GM12873 (cell line): Measurements from ENCODE around the gene MRPS2.
"Not testable (repeated sequence)": the region's sequence is repeated elsewhere in the genome, so short reads cannot be mapped to it uniquely, and the experiment has no call there.

Source experiments
- TF ChIP-seq, protein P1 (sequence below): IDR thresholded peaks from 2 replicates; pipeline ENCODE4 v1.5.1; 2012; ENCODE audit warnings: low read depth, mild to moderate bottlenecking, moderate library complexity, low read length, control low read depth; ENCODE audit not compliant: insufficient read depth; ENCODE audit errors: missing control alignments

Gene MRPS2

DNA sequence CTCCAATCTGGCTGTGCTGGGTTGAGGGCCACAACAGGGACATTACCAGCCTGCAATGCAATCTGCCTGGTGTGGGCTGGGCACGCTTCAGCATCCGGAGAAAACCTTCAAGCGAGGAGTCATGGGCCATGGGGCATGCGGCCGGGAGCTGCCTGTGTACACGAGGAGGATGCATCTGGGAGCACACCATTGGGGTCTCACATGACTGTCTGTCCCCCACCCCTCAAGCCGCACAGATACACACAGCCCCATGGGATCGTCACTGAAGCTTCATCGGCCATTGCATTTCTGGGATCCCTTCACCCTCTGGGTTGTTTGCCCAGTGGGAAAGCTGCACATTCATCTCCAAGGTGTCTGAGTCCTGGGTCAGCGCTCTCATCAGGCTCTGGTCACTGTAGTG is 30.6 kb downstream of the MRPS2 start:
- TF ChIP-seq, protein P1, sequence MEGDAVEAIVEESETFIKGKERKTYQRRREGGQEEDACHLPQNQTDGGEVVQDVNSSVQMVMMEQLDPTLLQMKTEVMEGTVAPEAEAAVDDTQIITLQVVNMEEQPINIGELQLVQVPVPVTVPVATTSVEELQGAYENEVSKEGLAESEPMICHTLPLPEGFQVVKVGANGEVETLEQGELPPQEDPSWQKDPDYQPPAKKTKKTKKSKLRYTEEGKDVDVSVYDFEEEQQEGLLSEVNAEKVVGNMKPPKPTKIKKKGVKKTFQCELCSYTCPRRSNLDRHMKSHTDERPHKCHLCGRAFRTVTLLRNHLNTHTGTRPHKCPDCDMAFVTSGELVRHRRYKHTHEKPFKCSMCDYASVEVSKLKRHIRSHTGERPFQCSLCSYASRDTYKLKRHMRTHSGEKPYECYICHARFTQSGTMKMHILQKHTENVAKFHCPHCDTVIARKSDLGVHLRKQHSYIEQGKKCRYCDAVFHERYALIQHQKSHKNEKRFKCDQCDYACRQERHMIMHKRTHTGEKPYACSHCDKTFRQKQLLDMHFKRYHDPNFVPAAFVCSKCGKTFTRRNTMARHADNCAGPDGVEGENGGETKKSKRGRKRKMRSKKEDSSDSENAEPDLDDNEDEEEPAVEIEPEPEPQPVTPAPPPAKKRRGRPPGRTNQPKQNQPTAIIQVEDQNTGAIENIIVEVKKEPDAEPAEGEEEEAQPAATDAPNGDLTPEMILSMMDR = no peak

DNA sequence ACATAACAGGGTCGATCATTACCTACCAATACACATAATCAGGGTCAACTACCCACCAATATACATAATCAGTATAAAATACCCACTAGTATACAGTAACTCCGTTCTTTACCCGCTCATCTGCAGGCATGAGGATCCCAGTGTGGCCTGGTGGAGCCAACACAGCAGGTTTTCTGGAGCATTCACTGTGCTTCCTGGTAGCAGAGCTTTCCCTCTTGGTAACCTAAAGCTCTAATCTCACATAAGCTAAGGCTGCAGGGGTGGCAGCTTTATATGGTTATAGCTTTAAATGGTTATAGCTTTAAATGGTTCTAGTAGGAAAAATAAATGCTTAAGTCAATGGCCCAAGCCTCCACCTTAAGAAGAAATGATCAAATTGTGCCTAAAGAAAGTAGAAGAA is 32.6 kb downstream of the MRPS2 start:
- TF ChIP-seq, protein P1 = no peak

DNA sequence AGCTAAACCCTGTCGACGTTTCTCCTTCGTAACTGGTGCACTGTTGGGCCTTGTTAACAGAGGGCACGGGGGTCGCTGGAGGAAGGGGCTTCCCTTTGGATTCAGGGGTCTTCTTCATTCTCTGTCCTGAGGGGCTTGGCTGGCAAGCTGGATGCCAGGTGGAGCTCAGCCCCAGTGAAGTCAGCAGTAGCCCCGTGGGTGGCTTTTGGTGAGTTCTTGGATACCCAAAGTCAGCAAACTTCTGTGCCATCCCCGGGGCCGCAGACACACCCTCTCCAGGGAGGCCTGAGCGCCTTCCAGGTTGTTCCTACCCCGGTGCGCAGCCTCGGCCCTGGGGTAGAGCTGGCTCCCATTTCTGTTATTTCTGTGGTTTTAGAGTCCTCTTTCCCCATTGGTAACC is 33.2 kb downstream of the MRPS2 start:
- TF ChIP-seq, protein P1 = no peak

DNA sequence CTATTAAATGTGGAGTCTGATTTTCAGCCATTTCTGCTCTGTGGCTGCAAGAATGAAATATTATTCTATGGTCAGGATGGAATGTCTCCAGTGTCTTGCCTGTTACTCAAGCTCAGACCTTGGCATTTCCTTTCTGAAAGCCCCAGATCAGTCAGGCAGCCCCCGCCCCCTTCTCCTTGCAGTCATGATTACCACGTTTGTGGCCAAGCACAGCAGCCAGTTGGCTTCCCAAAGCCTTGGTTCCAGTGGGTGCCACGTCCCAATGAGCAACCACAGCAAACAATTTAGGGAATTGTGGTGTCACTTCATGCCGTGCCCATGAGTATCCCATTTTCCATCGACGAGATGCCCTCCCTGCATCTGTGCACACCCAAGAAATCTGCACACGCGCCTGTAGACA is 35.7 kb downstream of the MRPS2 start:
- TF ChIP-seq, protein P1 = no peak

DNA sequence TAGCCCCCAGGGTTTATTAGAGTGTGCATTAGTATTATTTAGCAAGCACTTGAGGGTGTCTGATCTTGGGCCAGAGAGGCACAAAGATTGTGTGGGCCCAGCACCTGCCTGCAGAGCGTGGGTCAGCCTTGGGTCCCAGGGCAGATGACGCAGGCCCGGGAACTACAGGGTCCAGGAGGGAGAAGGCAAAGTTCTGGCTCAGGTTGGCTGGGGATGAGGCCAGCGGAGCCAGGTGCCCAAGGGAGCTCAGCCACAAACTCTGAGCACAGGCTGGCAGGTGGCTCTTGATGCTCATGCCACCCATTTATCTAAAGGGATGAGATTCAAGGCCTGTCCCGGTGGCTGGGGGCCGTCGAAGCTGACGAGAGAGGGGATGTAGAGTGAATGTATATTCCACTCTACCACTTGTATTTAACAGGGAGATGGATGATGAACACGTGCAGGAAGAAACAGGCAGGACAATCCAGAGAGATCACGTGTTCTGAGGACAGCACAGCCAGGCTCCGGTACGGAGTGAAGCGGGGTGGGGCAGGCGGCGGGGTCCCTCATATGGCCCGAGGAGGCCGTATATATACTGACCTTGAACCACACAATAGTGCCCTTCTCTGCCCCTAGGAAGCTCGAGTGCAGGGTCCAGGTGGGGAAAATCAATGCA is 44.6 kb downstream of the MRPS2 start:
- TF ChIP-seq, protein P1 = no peak

DNA sequence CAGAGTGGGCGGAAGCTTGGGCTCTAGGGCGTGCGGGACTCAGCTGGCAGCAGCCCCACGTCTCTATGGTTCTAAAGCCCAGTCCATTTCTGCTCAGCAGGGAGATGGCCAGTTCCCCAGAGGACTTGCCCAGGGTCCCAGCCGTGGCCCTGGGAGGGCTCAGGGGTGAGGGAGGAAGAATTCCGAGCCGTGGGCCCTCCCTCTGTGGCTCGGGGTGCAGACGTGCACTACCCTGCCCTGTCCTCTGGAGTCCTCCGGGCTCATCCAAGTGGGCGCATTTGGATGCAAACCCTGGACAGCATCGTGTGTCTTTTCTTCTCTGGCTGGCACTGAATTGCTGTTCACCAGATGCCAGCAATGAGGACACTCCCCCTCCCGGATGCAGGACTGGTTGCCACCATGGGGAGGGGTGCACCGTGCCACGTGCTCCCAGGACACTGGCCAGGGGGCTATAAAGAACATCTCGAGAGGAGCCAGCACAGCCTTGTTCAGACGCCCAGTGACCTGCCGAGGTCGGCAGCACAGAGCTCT is 45.2 kb downstream of the MRPS2 start, which contains the start of gene OBP2A:
Gene OBP2A (plus strand): TSS at position 481 of the 531 bp plus-strand sequence. CDS start 55 bp downstream, outside the sequence.
- TF ChIP-seq, protein P1 = not testable (repeated sequence)

DNA sequence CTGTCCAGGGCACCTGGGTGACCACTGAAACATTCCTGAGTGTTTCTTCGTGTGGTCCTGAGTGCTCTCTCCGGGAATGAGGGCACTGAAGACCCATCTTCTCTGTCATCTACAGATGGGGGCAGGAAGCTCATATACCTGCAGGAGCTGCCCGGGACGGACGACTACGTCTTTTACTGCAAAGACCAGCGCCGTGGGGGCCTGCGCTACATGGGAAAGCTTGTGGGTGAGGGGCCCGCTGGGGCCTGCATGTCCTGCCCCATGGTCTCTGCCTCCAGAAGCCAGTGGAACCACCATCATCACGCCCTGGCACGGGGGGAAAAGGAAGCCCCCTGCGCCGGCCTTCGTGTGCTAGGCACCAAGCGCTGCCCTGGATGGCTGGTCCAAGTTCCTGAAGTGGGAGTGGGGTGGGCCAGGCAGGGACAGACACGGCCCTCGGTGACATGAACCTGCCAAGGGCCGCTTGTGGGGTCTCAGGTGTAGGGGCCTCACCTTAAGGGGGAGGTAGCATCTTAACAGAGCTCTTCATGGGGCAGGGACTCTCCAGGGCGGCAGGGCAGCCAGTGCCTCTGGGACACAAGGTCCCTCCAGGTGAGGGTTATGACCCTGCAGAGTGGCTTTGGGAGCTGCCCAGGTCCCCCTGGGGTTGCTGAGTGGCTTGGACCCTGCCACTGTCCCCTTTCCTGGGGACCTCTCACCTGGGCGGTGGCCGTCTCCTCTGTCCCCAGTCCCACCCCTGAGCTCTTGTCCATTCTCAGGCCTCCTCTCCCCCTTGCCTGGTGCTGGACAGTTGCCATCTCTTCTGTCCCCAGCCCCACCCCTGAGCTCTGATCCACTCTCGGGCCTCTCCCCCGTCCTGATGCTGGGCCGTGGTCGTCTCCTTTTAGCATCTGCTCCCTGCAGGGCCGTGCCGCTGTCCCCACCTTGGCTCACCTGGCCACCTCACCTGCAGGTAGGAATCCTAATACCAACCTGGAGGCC is 47.6 kb downstream of the MRPS2 start:
- TF ChIP-seq, protein P1 = no peak
